K562 (cell line): ENCODE data around the gene MBP.

ENCODE experiments used
- CTCF ChIP-seq, 3 experiments: IDR thresholded peaks in 2 of 3; conservative IDR thresholded peaks in 1 of 3; 2 replicates each; pipeline ENCODE4 v1.5.1; 2011 to 2012; ENCODE audit warnings: low read length in 3 of 3, mild to moderate bottlenecking in 3 of 3, control low read depth in 2 of 3, improper control_type of control experiment in 1 of 3, inconsistent platforms in 1 of 3, low read depth in 1 of 3, mixed read lengths in 1 of 3, moderate library complexity in 1 of 3; ENCODE audit not compliant: insufficient read depth in 2 of 3
- IRF9 ChIP-seq: fragments of 450-650 bp; IDR thresholded peaks from 2 replicates; pipeline ENCODE4 v1.6.1; 2016; ENCODE audit warnings: missing biosample characterization, missing genetic modification characterization
- POLR2A ChIP-seq: fragments of 450-650 bp; conservative IDR thresholded peaks from 2 replicates; pipeline ENCODE4 v1.6.1; 2016
- RHOXF2B ChIP-seq: fragments of 250-450 bp; sonication (Bioruptor Pico); conservative IDR thresholded peaks from 2 replicates; pipeline ENCODE4 v1.5.1; 2021
- STAG1 ChIP-seq: sonication (generic); formaldehyde crosslinking; IDR thresholded peaks from 2 replicates; pipeline ENCODE4 v1.5.0; 2020; ENCODE audit warnings: missing genetic modification reagents, borderline replicate concordance

GRCh38 chr18:77157312-77157711, 24.7 kb upstream of the MBP start:
- TF ChIP-seq POLR2A, result no peak
- TF ChIP-seq RHOXF2B (CRISPR knock-in tag), result no peak
- TF ChIP-seq IRF9 (tag), result no peak
- no peak for TF ChIP-seq STAG1 (CRISPR knock-in tag)
- no peak for TF ChIP-seq CTCF (IDR thresholded peaks at IDR 0.05 in 2 of 3, conservative IDR thresholded peaks at IDR 0.05 in 1 of 3; ENCODE audit: insufficient read depth in 2 of 3, low read depth in 1 of 3, low read length in 3 of 3)
